ENCODE results near the gene DNAH6.
"Not testable (repeated sequence)": the region's sequence is repeated elsewhere in the genome, so short reads cannot be mapped to it uniquely, and the experiment has no call there.

Gene DNAH6

GRCh38 chr2:84534225-84534624 lies 17.9 kb downstream of the DNAH6 start:
- no peak overlapping the region for H3K27ac ChIP-seq
- TF ChIP-seq ZFX (IDR thresholded peaks at IDR 0.05; ENCODE audit: borderline replicate concordance) (no peak), CTCF (IDR thresholded peaks at IDR 0.05) (no peak)

- no peak for TF ChIP-seq CTCF (IDR thresholded peaks at IDR 0.05)
- TF ChIP-seq ZFX (IDR thresholded peaks at IDR 0.05; ENCODE audit: borderline replicate concordance), result no peak
- no peak overlapping the region for H3K27ac ChIP-seq
These were observed 21.0 kb downstream of the DNAH6 start for GRCh38 chr2:84537251-84537650.

GRCh38 chr2:84539729-84540128 lies 23.4 kb downstream of the DNAH6 start:
- no peak for TF ChIP-seq CTCF (IDR thresholded peaks at IDR 0.05)
- no peak for TF ChIP-seq ZFX (IDR thresholded peaks at IDR 0.05; ENCODE audit: borderline replicate concordance)
- H3K27ac ChIP-seq, result no peak overlapping the region

GRCh38 chr2:84545005-84545404 lies 28.7 kb downstream of the DNAH6 start:
- TF ChIP-seq CTCF (IDR thresholded peaks at IDR 0.05) (no peak), ZFX (IDR thresholded peaks at IDR 0.05; ENCODE audit: borderline replicate concordance) (no peak)
- no peak overlapping the region for H3K27ac ChIP-seq

- TF ChIP-seq CTCF (IDR thresholded peaks at IDR 0.05) (no peak), ZFX (IDR thresholded peaks at IDR 0.05; ENCODE audit: borderline replicate concordance) (no peak)
- no peak overlapping the region for H3K27ac ChIP-seq
These were observed 30.3 kb downstream of the DNAH6 start for GRCh38 chr2:84546551-84546950.

GRCh38 chr2:84548303-84548702 lies 32.0 kb downstream of the DNAH6 start:
- H3K27ac ChIP-seq, result no peak overlapping the region
- TF ChIP-seq CTCF (IDR thresholded peaks at IDR 0.05), result no peak
- no peak for TF ChIP-seq ZFX (IDR thresholded peaks at IDR 0.05; ENCODE audit: borderline replicate concordance)

GRCh38 chr2:84550916-84551315 lies 34.6 kb downstream of the DNAH6 start:
- H3K27ac ChIP-seq, result no peak overlapping the region
- TF ChIP-seq CTCF (IDR thresholded peaks at IDR 0.05) (no peak), ZFX (IDR thresholded peaks at IDR 0.05; ENCODE audit: borderline replicate concordance) (no peak)

- H3K27ac ChIP-seq, result not testable (repeated sequence)
These were observed 35.2 kb downstream of the DNAH6 start for GRCh38 chr2:84551526-84551925.

Data from 22Rv1 (cell line).